BJ (cell line): ENCODE data around the gene TMEM252. TPM values are rescaled to one million over a fixed set of nuclear protein-coding genes. Genes with fewer than 3 reads are reported as not detected.

Experiments used
- CTCF ChIA-PET: fragments of 350-600 bp; formaldehyde crosslinking; extraction: SDS; loops from one replicate; lab custom pipeline; 2021; ENCODE audit warnings: antibody characterized with exemption, inconsistent platforms; lab: Yijun Ruan, JAX
- POLR2A ChIA-PET: fragments of 300-600 bp; sonication (Branson Sonifier 250); formaldehyde crosslinking; extraction: SDS; loops from one replicate; lab custom pipeline; 2021; ENCODE audit warnings: antibody characterized with exemption; lab: Charles Lee
- DNase-seq: peaks from one replicate; pipeline ENCODE4 v3.0.0-alpha.2; 2011; ENCODE audit warnings: low read depth
- H3K27me3 ChIP-seq: 2 replicates; pipeline ENCODE4 v1.6.0; 2011; ENCODE audit warnings: low read length; ENCODE audit not compliant: control insufficient read depth, insufficient read depth
- H3K36me3 ChIP-seq: 2 replicates; pipeline ENCODE4 v1.5.1; 2011; ENCODE audit warnings: low read length; ENCODE audit not compliant: control insufficient read depth, insufficient read depth
- H3K4me3 ChIP-seq: 2 replicates; pipeline ENCODE4 v1.5.1; 2011; ENCODE audit warnings: low read depth, mild to moderate bottlenecking, control low read depth, low read length
- polyA plus RNA-seq: library from polyadenylated mRNA; depleted of rRNA; stranded (reverse); fragments of >200 nt; gene quantifications from 2 replicates; pipeline ENCODE4 v1.2.3, GENCODE V29; 2011
- TF ChIP-seq, protein P1 (sequence below): IDR thresholded peaks from 2 replicates; pipeline ENCODE4 v1.5.1; 2011; ENCODE audit warnings: low read depth, mild to moderate bottlenecking, control low read depth, inconsistent platforms, low read length, moderate library complexity; ENCODE audit not compliant: insufficient read depth

TMEM252 gene
- polyA plus RNA-seq, 1 experiment = not detected

DNA sequence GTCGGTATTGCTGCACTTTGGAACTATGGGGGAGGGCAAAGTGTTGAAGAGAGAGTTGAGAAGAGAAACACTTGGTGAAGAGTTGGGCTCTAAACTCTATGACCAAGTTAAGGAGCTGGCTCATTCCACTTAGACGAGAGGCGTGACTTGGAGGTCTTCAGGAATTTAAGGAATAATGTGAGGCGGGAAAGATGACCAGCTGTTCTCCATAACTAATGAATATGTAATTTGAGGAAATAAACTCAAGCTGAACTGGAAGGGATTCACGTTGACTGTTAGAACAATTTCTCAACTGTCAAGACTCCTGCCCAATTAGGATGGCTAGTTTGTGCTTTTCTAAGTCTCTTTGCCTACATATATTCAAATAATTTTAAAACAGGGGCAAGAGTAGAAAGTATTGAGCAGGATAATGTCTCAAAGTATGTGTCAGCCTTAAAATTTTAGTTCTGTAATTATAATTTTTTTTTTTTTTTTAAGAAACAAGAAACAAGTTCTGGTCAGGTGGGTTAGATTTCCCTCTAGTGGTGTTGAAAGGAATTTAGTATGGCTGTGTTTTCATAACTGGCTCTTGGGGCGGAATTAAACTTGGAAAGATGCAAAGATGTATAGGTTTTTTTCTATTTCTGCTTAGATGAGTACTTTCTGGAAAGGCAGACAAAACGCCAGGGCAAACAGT lies 33.4 kb downstream of the TMEM252 start:
- TF ChIP-seq, protein P1, sequence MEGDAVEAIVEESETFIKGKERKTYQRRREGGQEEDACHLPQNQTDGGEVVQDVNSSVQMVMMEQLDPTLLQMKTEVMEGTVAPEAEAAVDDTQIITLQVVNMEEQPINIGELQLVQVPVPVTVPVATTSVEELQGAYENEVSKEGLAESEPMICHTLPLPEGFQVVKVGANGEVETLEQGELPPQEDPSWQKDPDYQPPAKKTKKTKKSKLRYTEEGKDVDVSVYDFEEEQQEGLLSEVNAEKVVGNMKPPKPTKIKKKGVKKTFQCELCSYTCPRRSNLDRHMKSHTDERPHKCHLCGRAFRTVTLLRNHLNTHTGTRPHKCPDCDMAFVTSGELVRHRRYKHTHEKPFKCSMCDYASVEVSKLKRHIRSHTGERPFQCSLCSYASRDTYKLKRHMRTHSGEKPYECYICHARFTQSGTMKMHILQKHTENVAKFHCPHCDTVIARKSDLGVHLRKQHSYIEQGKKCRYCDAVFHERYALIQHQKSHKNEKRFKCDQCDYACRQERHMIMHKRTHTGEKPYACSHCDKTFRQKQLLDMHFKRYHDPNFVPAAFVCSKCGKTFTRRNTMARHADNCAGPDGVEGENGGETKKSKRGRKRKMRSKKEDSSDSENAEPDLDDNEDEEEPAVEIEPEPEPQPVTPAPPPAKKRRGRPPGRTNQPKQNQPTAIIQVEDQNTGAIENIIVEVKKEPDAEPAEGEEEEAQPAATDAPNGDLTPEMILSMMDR = peak; percentile 64
- Histone ChIP-seq H3K27me3 (no peaks in the 10 kb centered on the region), H3K4me3 (no peak overlapping the region), H3K36me3 (no peaks in the 10 kb centered on the region; the same call in 1 of the 2 replicates)
- no peak for DNase-seq
- POLR2A ChIA-PET = no interaction called here
- CTCF ChIA-PET = interaction anchor here (0.9 to 2.6 kb wide), 10 partner anchors 11 to 164 kb away, joined by 3 to 10 read pairs (median 4); no protein-coding TSS in a partner anchor

DNA sequence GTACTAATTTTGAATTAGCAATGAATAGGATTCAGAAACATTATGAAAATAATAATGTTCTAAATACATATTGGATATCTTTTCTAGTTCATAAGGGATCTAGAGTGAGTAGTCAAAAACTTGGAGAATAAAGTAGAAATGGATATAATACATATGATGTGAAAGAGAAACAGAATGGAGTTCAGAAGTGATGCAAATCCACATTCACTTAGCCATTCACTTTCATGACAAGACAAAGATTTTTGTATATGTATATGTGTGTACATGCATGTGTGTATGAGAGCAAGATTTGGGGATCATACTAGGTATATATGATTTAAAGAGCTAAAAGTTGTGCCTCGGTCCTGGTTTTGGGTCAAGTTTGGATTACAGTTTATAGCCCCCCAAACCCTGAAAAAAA lies 34.1 kb downstream of the TMEM252 start:
- Histone ChIP-seq H3K27me3 (no peaks in the 10 kb centered on the region), H3K36me3 (no peaks in the 10 kb centered on the region; the same call in 1 of the 2 replicates), H3K4me3 (no peak overlapping the region)
- CTCF ChIA-PET = interaction anchor here (0.9 to 2.6 kb wide), 6 partner anchors 12 to 163 kb away, joined by 3 to 10 read pairs (median 4); no protein-coding TSS in a partner anchor
- no peak for DNase-seq
- POLR2A ChIA-PET = no interaction called here
- TF ChIP-seq, protein P1 = no peak

DNA sequence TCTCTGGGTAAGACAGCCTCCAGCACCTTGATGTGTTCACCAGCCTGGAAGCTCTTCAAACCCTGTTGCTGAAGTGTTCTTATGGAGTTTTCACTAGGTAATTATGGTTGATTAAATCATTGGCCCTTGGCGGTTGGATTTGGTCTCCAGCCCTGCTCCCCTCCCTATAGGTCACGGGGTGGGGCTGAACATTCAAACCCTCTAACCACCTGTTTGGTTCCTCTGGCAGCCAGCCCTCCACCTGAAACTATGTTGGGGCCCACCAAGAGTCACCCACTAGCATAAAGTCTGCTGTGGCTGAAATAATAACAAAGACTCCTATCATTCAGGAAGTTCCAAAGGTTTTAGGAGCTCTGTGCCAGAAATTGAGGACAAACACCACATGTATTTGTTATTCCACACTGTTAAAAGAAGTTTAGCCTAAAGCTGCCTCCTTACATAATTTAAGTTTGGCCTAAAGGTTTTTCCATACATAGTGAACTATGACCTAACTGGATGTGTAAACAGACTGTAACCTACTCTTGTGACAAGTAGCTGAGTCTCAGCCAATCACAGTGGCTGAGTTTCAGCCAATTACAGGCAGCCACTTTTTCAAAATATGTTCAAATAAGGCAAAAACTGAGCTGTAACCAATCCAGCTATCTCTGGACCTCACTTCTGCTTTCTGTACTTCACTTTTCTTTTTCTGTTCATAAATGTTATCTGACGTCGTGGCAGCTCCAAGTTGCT lies 34.8 kb downstream of the TMEM252 start:
- Histone ChIP-seq H3K36me3 (no peaks in the 10 kb centered on the region; the same call in 1 of the 2 replicates), H3K4me3 (no peak overlapping the region), H3K27me3 (no peaks in the 10 kb centered on the region)
- CTCF ChIA-PET = interaction anchor here (1.2 kb wide), 1 partner anchor 13 kb away, joined by 3 read pairs; no protein-coding TSS in a partner anchor
- POLR2A ChIA-PET = interaction anchor here (0.6 kb wide), 1 partner anchor 13 kb away, joined by 3 read pairs; no protein-coding TSS in a partner anchor
- TF ChIP-seq, protein P1 = no peak
- DNase-seq = no peak

DNA sequence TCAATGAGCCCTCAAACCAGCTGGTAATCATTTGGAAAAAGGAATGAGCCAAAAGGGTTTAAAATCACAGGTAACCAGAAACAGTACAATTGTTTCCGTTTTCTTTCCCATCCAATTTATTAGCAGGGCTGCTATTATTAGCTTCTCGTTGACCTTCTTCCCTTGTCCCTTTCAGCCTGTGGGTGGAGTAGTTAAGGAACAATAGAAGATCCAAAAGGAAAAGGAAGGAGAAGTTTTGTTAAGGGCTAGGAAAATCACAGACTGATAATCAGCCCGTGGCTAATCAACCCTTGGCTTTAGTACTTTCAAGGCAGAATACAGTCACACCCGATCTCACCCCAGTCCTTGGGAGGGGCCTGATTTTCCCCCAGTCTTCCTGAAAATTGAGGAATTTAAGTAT lies 38.4 kb downstream of the TMEM252 start:
- ChIA-PET CTCF (no interaction called here), POLR2A (no interaction called here)
- TF ChIP-seq, protein P1 = no peak
- no peaks in the 10 kb centered on the region for H3K27me3 ChIP-seq
- DNase-seq = no peak
- H3K4me3 ChIP-seq = no peak overlapping the region
- no peaks in the 10 kb centered on the region; the same call in 1 of the 2 replicates for H3K36me3 ChIP-seq
